Hepatocyte (in vitro differentiated cells): ENCODE results near the gene GGNBP2.

ENCODE experiments used
- EZH2 ChIP-seq: fragments of 200-600 bp; sonication (generic); IDR thresholded peaks from 2 replicates; pipeline ENCODE4 v1.6.1; 2016; ENCODE audit warnings: antibody characterized with exemption, mild to moderate bottlenecking, borderline replicate concordance
- EZH2phosphoT487 ChIP-seq: fragments of 200-600 bp; sonication (generic); IDR thresholded peaks from one replicate; pipeline ENCODE4 v1.6.1; 2018; ENCODE audit warnings: antibody characterized with exemption, mild to moderate bottlenecking, low read depth, moderate library complexity; ENCODE audit not compliant: unreplicated experiment, severe bottlenecking
- TF ChIP-seq, protein P1 (sequence below): fragments of 200-600 bp; sonication (generic); IDR thresholded peaks from 2 replicates; pipeline ENCODE4 v1.5.1; 2016; ENCODE audit warnings: antibody characterized with exemption, mild to moderate bottlenecking; ENCODE audit not compliant: poor library complexity

DNA sequence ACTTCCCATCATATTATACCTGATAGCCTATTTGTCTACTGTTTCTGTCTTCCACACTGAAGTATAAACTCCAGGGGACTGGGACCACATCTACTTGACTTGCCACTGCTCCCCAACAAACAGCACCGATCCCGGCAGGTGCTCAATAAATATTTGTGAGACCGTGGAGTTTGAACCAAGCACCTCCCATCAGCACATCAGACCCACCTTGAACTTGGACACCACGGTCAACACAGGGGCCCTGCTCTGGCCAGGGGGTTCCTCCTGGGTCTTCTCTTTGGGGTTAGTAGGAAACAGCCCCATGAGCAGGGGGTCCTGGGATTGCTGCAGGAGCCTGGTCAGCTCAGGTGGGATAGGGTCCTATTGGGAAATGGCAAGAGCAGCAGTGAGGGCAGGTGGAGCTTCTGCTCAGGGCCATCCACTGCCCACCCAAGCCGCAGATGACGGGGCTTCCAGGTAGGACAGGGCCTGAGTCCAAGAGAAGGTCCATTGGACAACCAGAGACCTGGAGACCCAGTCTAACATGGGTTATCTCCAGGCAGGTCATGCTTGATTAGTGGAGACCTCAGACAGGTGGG lies 38.4 kb upstream of the GGNBP2 start:
- TF ChIP-seq, protein P1, sequence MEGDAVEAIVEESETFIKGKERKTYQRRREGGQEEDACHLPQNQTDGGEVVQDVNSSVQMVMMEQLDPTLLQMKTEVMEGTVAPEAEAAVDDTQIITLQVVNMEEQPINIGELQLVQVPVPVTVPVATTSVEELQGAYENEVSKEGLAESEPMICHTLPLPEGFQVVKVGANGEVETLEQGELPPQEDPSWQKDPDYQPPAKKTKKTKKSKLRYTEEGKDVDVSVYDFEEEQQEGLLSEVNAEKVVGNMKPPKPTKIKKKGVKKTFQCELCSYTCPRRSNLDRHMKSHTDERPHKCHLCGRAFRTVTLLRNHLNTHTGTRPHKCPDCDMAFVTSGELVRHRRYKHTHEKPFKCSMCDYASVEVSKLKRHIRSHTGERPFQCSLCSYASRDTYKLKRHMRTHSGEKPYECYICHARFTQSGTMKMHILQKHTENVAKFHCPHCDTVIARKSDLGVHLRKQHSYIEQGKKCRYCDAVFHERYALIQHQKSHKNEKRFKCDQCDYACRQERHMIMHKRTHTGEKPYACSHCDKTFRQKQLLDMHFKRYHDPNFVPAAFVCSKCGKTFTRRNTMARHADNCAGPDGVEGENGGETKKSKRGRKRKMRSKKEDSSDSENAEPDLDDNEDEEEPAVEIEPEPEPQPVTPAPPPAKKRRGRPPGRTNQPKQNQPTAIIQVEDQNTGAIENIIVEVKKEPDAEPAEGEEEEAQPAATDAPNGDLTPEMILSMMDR = no peak
- TF ChIP-seq EZH2 (no peak), EZH2phosphoT487 (no peak)
